Activated CD4-positive, alpha-beta T cell treated with anti-CD3 and anti-CD28 coated beads, Interleukin-2, amount 50 U/mL, for 24 hours (primary cell): ENCODE results near the gene MYH9.

Experiments used
- DNase-seq, 2 donors: peaks; one replicate each; pipeline ENCODE4 v3.0.0-alpha.2; 2020; ENCODE audit warnings: low read depth in 1 of 2, low spot score in 1 of 2

MYH9 gene

GRCh38 chr22:36319595-36320497 is 67.9 kb downstream of the MYH9 start:
- no peak for DNase-seq

DNA sequence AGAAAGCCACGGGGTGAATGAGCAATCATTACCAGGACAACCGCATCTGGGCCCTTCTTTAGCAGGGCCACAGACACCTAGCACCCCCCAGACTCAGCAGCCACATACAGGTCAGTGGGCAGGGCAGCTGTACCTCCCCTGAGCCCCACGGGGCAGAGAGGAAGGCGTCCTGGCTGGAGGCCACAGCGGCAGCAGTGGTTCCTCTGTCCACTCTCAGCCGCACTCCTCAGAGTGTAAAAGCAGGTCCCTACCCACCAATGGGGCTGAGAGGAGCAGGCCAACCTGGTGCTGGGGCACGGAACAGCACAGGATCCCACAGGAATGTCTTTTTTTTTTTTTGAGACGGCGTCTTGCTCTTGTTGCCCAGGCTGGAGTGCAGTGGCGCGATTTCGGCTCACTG is 69.3 kb downstream of the MYH9 start:
- no peak for DNase-seq

DNA sequence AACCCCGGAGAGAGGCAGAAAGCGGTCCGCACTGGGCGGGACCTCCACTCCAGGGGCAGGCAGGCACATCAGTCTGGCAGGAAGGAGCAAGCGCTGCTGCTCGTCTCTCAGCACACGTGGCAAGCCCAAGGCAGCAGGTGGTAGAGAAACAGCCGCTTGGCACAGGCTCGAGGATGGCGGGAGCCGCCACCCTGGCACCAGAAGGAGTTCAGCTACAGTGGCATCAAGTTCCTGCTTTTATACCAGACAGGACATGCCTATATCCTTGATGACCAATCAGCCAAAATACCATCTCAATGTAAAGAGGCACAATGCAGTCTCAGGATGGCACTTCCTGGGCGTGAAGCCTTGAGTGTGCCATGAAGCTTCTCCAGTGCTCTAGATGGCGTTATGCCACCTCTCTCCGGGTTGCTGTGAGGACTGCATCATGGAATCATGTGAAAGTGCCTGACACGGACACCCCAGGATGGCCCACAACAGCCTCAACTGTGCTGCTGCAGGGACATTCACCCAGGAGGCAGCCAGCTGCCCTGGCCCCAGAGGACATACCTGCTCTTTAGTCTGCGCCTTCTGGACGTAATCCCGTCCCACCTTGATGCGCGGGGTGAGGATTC is 70.0 kb downstream of the MYH9 start:
- DNase-seq: no peak

DNA sequence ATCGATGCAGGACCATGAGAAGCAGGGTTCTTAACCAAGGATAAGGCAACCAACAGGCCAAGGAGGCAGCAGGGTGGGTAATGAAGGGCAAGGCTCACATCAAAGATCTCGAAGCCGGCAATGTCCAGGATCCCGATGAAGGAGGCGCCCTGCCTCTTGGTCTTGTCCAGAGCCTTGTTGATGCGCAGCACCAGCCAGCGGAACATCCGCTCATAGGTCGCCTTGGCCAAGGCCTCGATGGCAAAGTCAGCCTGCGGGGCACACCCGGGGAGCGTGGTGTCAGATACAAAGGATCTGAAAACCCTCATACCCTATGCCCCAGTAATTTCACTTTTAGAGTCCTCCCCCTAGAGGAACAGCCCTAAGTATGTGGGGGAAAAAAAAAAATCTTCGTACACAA is 71.3 kb downstream of the MYH9 start:
- DNase-seq: no peak

DNA sequence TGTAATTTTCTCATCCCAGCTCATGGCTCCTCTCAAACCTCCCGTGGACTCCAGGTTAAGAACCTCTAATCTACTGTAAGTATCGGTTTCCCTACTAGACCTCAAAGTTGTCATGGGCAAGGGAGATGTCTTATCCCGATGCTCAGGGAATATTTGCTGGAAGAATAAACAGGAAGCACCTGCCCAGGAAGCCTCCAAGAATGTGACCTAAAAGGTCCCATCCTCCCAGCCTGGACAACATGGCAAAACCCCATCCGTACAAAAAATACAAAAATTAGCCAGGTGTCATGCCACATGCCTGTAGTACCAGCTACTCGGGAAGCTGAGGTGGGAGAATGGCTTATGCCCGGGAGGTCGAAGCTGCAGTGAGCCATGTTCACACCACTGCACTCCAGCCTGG is 72.4 kb downstream of the MYH9 start:
- DNase-seq: no peak

DNA sequence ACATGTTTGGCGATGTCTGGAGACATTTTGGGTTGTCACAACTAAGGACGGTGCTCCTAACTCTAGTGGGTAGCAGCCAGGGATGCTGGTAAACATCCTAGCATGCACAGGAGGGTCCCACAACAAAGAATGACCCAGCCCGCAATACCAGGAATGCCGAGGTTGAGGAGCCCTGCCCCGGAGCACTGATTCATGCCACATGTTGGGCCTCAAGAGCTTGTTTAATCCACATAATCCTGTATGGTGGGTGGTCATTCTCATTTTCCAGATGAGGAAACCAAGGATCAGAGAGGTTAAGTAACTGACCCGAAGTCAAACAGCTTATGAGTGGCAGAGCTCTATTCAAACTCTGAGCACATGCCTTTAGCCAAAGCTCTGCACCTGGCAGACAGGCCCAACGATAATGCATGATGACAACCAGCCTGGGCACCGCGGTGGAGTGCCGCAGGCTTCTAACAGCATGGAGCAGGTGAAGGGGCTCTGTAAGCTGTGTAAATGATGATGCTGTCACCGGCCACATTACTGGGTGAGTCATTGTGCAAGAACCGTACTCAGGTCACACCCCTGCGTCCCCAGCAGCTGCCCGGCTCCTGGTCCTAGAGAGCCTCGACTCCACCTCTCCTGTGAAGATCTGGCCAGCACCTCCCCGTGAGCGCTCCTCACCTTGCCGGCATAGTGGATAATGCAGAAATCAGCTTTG is 76.2 kb downstream of the MYH9 start:
- no peak for DNase-seq

- no peak for DNase-seq
Observed at GRCh38 chr22:36308880-36309279, 78.9 kb downstream of the MYH9 start.

GRCh38 chr22:36306227-36306626 is 81.5 kb downstream of the MYH9 start:
- DNase-seq: no peak

- DNase-seq: no peak
Observed at GRCh38 chr22:36305813-36306212, 82.0 kb downstream of the MYH9 start.

GRCh38 chr22:36304429-36304828 is 83.3 kb downstream of the MYH9 start:
- DNase-seq: no peak

- no peak for DNase-seq
Observed at GRCh38 chr22:36303874-36304273, 83.9 kb downstream of the MYH9 start.

DNA sequence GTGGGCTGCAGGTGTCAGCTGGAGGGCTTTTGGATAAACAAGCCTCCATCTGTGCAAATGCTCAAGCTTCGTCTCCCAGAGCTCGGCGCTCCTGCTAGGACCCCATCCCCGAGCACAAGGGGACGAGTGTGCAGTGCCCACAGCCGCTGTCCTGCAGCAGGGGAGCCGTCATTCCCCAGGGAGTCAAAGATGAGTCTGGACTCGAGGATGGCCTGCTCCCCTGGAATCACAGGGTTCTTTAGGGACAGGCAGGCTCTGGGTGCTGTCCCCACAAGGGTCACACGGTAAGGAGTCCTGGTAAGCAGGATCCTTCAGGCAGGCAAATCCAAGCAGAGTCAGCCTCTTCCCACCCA is 84.7 kb downstream of the MYH9 start:
- DNase-seq: no peak

GRCh38 chr22:36302439-36303114 is 85.2 kb downstream of the MYH9 start:
- no peak for DNase-seq

DNA sequence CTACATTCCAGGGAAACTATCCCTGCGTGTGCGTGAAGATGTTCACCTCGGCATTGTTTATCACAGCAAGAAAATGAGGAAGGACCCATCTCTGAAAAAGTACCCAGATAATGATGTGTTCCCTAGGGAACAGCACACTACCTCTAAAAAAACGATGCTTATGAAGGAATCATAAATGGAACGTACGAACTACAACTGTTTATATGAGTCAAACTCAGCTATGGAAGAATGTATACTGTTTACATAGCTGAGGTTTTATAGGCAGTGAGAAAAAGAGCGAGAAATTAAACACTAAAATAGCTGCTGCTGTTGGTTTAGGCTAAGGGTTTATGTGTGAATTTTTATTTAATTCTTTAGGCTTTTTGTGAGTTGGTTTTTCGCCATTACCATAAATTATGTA is 85.9 kb downstream of the MYH9 start:
- no peak for DNase-seq

- DNase-seq: peak; percentile 74 to 78
Observed at GRCh38 chr22:36301384-36301828, 86.4 kb downstream of the MYH9 start.

GRCh38 chr22:36300396-36301212 is 87.2 kb downstream of the MYH9 start:
- no peak for DNase-seq

- DNase-seq: no peak
Observed at GRCh38 chr22:36299911-36300310, 87.9 kb downstream of the MYH9 start.

DNA sequence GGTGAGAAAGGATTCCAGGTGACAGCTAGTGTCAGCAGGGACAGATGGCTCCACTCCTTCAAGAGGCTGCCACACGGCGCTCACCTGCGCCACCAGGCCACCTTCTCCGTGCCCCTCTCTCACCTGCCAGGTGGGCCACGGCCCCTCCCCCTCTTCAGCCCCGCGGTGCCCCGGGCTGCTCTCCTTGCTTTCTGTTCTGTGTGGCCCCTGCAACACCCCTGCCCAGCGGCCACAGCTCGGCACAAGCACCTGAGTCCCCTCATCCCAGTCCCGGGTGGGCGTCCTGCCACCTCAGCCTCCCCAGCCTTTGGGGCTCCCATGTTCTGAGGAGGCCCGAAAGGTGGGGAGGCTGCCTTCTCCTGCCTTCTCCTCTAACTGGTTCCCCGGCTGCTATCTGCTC is 88.5 kb downstream of the MYH9 start:
- DNase-seq: no peak

GRCh38 chr22:36298601-36299000 is 89.2 kb downstream of the MYH9 start:
- no peak for DNase-seq

DNA sequence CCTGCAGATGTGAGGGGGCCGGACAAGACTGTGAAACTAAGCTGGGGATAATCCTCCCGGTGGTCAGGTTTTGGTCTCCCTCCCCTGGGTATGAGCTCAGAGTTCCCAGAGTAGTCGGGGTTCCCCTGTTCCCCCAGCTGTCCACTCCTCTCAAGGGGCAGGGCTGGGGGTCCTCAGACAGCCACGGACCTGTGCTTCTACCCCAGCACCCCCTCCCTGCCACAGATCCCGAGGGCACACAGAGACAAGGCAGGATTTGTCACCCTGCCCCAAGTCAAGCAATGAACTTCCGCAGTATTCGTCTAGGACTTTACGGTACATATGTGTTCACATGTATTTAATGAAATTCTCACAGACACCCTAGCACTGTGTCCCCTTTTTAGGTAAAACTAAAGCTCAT is 89.6 kb downstream of the MYH9 start:
- DNase-seq: no peak

GRCh38 chr22:36297568-36297967 is 90.2 kb downstream of the MYH9 start:
- no peak for DNase-seq
